IMR-90 (cell line): ENCODE results near the gene ATG2A. TPM values are rescaled to one million over a fixed set of nuclear protein-coding genes. Genes with fewer than 3 reads are reported as not detected.

ENCODE experiments used
- ATAC-seq: fragments of 200-7000 bp; cut with Tn5 transposase; 2 replicates; pipeline ENCODE4 v1.9.1; 2020; ENCODE audit warnings: low read depth, mild to moderate bottlenecking, moderate library complexity
- BruUV-seq: library from RNA; stranded (reverse); fragments of 400-500 nt; replicated peaks from 2 replicates; lab custom pipeline; 2021; lab: Mats Ljungman, UMichigan
- CTCF ChIA-PET: fragments of 300-600 bp; formaldehyde crosslinking; extraction: SDS; loops from one replicate; lab custom pipeline; 2021; ENCODE audit warnings: antibody characterized with exemption; lab: Yijun Ruan, JAX
- POLR2A ChIA-PET: fragments of 300-600 bp; sonication (Branson Sonifier 250); formaldehyde crosslinking; loops from one replicate; lab custom pipeline; 2022; ENCODE audit warnings: antibody characterized with exemption; ENCODE audit not compliant: unreplicated experiment; lab: Charles Lee
- DNase-seq: peaks from one replicate; pipeline ENCODE4 v3.0.0; 2013
- H2AFZ ChIP-seq: replicated peaks from 2 replicates; pipeline ENCODE3; 2013; ENCODE audit warnings: low read length, mild to moderate bottlenecking; ENCODE audit not compliant: poor library complexity
- H2AK5ac ChIP-seq: 2 replicates; pipeline ENCODE4 v1.6.1; 2013; ENCODE audit warnings: low read depth, low read length, inconsistent platforms
- H2AK9ac ChIP-seq: replicated peaks from 2 replicates; pipeline ENCODE3; 2013; ENCODE audit warnings: mild to moderate bottlenecking, low read depth, low read length, moderate library complexity; ENCODE audit not compliant: poor library complexity
- H2BK120ac ChIP-seq: 2 replicates; pipeline ENCODE4 v1.6.1; 2013; ENCODE audit warnings: low read depth, low read length, inconsistent platforms
- H2BK15ac ChIP-seq: 3 replicates; pipeline ENCODE4 v1.6.1; 2013; ENCODE audit warnings: low read depth, low read length, inconsistent platforms
- H2BK20ac ChIP-seq: 2 replicates; pipeline ENCODE4 v1.6.1; 2013; ENCODE audit warnings: low read depth, mild to moderate bottlenecking, inconsistent platforms, low read length, moderate library complexity
- H2BK5ac ChIP-seq: 2 replicates; pipeline ENCODE4 v1.6.1; 2013; ENCODE audit warnings: mild to moderate bottlenecking, low read depth, low read length, inconsistent platforms; ENCODE audit not compliant: poor library complexity, severe bottlenecking
- H3K14ac ChIP-seq: replicated peaks from 2 replicates; pipeline ENCODE4 v1.6.1; 2013; ENCODE audit warnings: low read depth, low read length, inconsistent platforms
- H3K18ac ChIP-seq: 2 replicates; pipeline ENCODE4 v1.6.1; 2013; ENCODE audit warnings: low read depth, low read length, control low read depth
- H3K23ac ChIP-seq: 2 replicates; pipeline ENCODE4 v1.6.1; 2013; ENCODE audit warnings: low read depth, low read length, inconsistent platforms
- H3K27ac ChIP-seq: 2 replicates; pipeline ENCODE4 v1.5.1; 2013; ENCODE audit warnings: mild to moderate bottlenecking, control low read depth, low read length; ENCODE audit not compliant: insufficient read depth
- H3K27me3 ChIP-seq: 2 replicates; pipeline ENCODE4 v1.6.1; 2013; ENCODE audit warnings: low read length; ENCODE audit not compliant: control insufficient read depth, insufficient read depth
- H3K36me3 ChIP-seq: 2 replicates; pipeline ENCODE4 v1.6.1; 2013; ENCODE audit warnings: low read length, mixed read lengths; ENCODE audit not compliant: control insufficient read depth, insufficient read depth
- H3K4ac ChIP-seq: 2 replicates; pipeline ENCODE4 v1.6.1; 2013; ENCODE audit warnings: low read depth, low read length, inconsistent platforms
- H3K4me1 ChIP-seq: 2 replicates; pipeline ENCODE4 v1.6.1; 2013; ENCODE audit warnings: low read length, mixed read lengths; ENCODE audit not compliant: control insufficient read depth, insufficient read depth
- H3K4me2 ChIP-seq: 2 replicates; pipeline ENCODE4 v1.6.1; 2013; ENCODE audit warnings: low read depth, mild to moderate bottlenecking, control low read depth, low read length, moderate library complexity
- H3K4me3 ChIP-seq: 2 replicates; pipeline ENCODE4 v1.5.1; 2013; ENCODE audit warnings: low read depth, mild to moderate bottlenecking, control low read depth, low read length, moderate library complexity; ENCODE audit not compliant: insufficient read depth
- H3K56ac ChIP-seq: 2 replicates; pipeline ENCODE4 v1.6.1; 2013; ENCODE audit warnings: low read length, inconsistent platforms; ENCODE audit not compliant: insufficient read depth; ENCODE audit errors: extremely low read depth
- H3K79me1 ChIP-seq, 2 experiments: 2 replicates each; pipeline ENCODE4 v1.6.1; 2013; ENCODE audit warnings: low read length in 2 of 2, inconsistent platforms in 1 of 2, low read depth in 1 of 2
- H3K9ac ChIP-seq: 2 replicates; pipeline ENCODE4 v1.6.1; 2013; ENCODE audit warnings: low read depth, low read length, control low read depth
- H3K9me1 ChIP-seq: 2 replicates; pipeline ENCODE4 v1.6.1; 2013; ENCODE audit warnings: low read length, inconsistent platforms; ENCODE audit not compliant: insufficient read depth
- H3K9me3 ChIP-seq: 2 replicates; pipeline ENCODE4 v1.6.1; 2013; ENCODE audit warnings: low read length; ENCODE audit not compliant: control insufficient read depth, insufficient read depth
- H4K20me1 ChIP-seq: 2 replicates; pipeline ENCODE4 v1.6.1; 2013; ENCODE audit warnings: low read length, inconsistent platforms; ENCODE audit not compliant: insufficient read depth
- H4K5ac ChIP-seq: 2 replicates; pipeline ENCODE4 v1.6.1; 2013; ENCODE audit warnings: mild to moderate bottlenecking, low read depth, low read length, control low read depth
- H4K8ac ChIP-seq, 2 experiments: 2 replicates each; pipeline ENCODE4 v1.6.1; 2013; ENCODE audit warnings: low read depth in 2 of 2, low read length in 2 of 2, control low read depth in 1 of 2, inconsistent platforms in 1 of 2
- H4K91ac ChIP-seq: 2 replicates; pipeline ENCODE4 v1.6.1; 2013; ENCODE audit warnings: low read depth, low read length, inconsistent platforms; ENCODE audit not compliant: insufficient read depth
- CTCF ChIP-seq: conservative IDR thresholded peaks from 2 replicates; pipeline ENCODE4 v1.5.1; 2012; ENCODE audit warnings: mild to moderate bottlenecking, low read depth, low read length, improper control_type of control experiment
- FOS ChIP-seq: fragments of 150-350 bp; IDR thresholded peaks from 2 replicates; pipeline ENCODE4 v1.6.1; 2016; ENCODE audit warnings: low read depth, low read length
- MAFK ChIP-seq: IDR thresholded peaks from 2 replicates; pipeline ENCODE4 v1.6.1; 2012; ENCODE audit warnings: low read depth, low read length, improper control_type of control experiment
- RAD21 ChIP-seq: IDR thresholded peaks from 2 replicates; pipeline ENCODE4 v1.6.1; 2012; ENCODE audit warnings: low read length, improper control_type of control experiment
- WGBS, 2 experiments: methylation state at CpG; one replicate each; pipeline versions ENCODE4 v1.1.5 to v1.1.7; 2013; ENCODE audit warnings: missing lambda C conversion rate in 2 of 2; ENCODE audit not compliant: insufficient read length in 1 of 2; ENCODE audit errors: extremely low coverage in 2 of 2; 5-methylcytosine and 5-hydroxymethylcytosine counted together
- dilution Hi-C: fragments of 300-500 bp; cut with HindIII; formaldehyde crosslinking; loops from one replicate; pipeline ENCODE4 v1.14.3; 2018; ENCODE audit warnings: low sequenced_read_pairs; ENCODE audit not compliant: unreplicated experiment
- in situ Hi-C: fragments of 300-500 bp; cut with MboI; formaldehyde crosslinking; loops from 3 replicates; pipeline ENCODE4 v1.14.3; 2019; ENCODE audit warnings: low sequenced_read_pairs, inconsistent platforms, mixed read lengths
- intact Hi-C: fragments of 100-400 bp; cut with micrococcal nuclease; formaldehyde crosslinking; loops from 2 replicates; pipeline ENCODE4 v1.10.0; 2022
- polyA plus RNA-seq, 3 experiments: library from polyadenylated mRNA; depleted of rRNA; stranded (reverse); fragments of >200 nt; gene quantifications; 2 replicates each; pipeline ENCODE4 v1.2.3, GENCODE V29; 2012; ENCODE audit warnings: low replicate concordance in 1 of 3
- total RNA-seq: library from RNA; depleted of rRNA; stranded (reverse); fragments of >200 nt; gene quantifications from 2 replicates; pipeline ENCODE4 v1.2.3, GENCODE V29; 2012

ATG2A gene
- total and polyA plus RNA-seq, 2 of the 4 experiments (the other 2 are of a cell fraction) = 3.2 to 10.5 TPM

DNA sequence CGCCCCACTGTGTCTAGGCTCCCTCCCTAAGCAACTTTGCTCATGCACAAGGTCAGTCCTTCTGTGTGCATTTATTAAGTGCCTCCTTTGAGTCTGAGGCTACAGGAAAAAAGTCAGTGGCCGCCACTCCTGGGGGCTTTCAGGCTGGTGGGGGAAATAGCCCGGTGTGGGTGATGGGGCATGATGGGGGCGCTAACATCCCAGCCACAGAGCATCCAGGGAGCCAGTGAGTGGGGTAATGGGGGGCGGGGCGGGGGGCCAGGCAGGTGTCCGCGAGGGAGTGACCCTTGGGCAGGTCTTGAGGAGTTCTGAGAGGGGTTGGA, 28.6 kb downstream of the ATG2A start:
- in situ Hi-C loops = no loop called here
- Histone ChIP-seq H3K4ac (peak overlapping the region; percentile 81), H3K56ac (no peak overlapping the region), H3K4me1 (peaks cover 10% of the 10 kb centered on the region), H3K27ac (peak overlapping the region; percentile 30; the same call in 1 of the 2 replicates), H2BK120ac (peak overlapping the region; percentile 81), H2AFZ (peak overlapping the region; percentile 98), H3K9ac (0 out of 2 replicates have a peak overlapping the region, but pooled peaks have one; percentile 49), H2BK20ac (no peak overlapping the region), H3K79me1 (peaks cover 0 to 3% of the 10 kb centered on the region in 2 experiments; a peak in 1 of 4 replicates), H3K27me3 (no peaks in the 10 kb centered on the region), H3K9me1 (peaks cover 12% of the 10 kb centered on the region), H3K18ac (peak overlapping the region; percentile 67; the same call in 1 of the 2 replicates), H3K36me3 (no peaks in the 10 kb centered on the region), H3K14ac (peak overlapping the region; percentile 67; the same call in 1 of the 2 replicates), H2AK9ac (peak overlapping the region; percentile 83), H4K20me1 (peaks cover 3% of the 10 kb centered on the region; the same call in 1 of the 2 replicates), H4K91ac (peak overlapping the region; percentile 77), H3K23ac (peak overlapping the region; percentile 53; the same call in 1 of the 2 replicates), H3K4me3 (no peak overlapping the region), H4K5ac (peak overlapping the region; percentile 65), H3K4me2 (no peak overlapping the region), H2AK5ac (peak overlapping the region; percentile 86), H3K9me3 (no peaks in the 10 kb centered on the region), H2BK5ac (no peak overlapping the region), H2BK15ac (peak overlapping the region; percentile 18; the same call in 1 of the 3 replicates), H4K8ac (peak overlapping the region; percentile 88 to 96)
- dilution Hi-C loops = no loop called here
- CTCF ChIA-PET = interaction anchor here (0.5 to 2.2 kb wide), 11 partner anchors 12 to 435 kb away, joined by 3 to 15 read pairs (median 3); partner anchors contain the start of gene CDC42BPG
- intact Hi-C loops = loop anchor here (1.0 kb wide), 1 partner anchor 41 kb away; no protein-coding TSS in a partner anchor
- POLR2A ChIA-PET = interaction anchor here (0.6 kb wide), 1 partner anchor 126 kb away, joined by 4 read pairs; the partner anchor contains the start of gene ARL2
- WGBS, 2 experiments = 66% methylated on average over 7 of the region's 8 CpGs; no CpG with 5 or more reads in 1 of the 2 experiments
- TF ChIP-seq FOS (no peak), RAD21 (no peak), MAFK (no peak), CTCF (no peak)
- ATAC-seq (no peak), DNase-seq (no peak)
- no TSS peak for BruUV-seq
